Fibroblast of mammary gland (primary cell): ENCODE measurements around the gene CYP4F22.
"Not testable (repeated sequence)": the region's sequence is repeated elsewhere in the genome, so short reads cannot be mapped to it uniquely, and the experiment has no call there.

ENCODE experiments used
- DNase-seq: peaks from one replicate; pipeline ENCODE4 v3.0.0-alpha.2; 2010; ENCODE audit warnings: low read depth
- H3K4me3 ChIP-seq: 2 replicates; pipeline ENCODE4 v1.5.1; 2011; ENCODE audit warnings: low read depth, mild to moderate bottlenecking, low read length, moderate library complexity; ENCODE audit not compliant: control insufficient read depth
- TF ChIP-seq, protein P1 (sequence below): conservative IDR thresholded peaks from 2 replicates; pipeline ENCODE4 v1.5.1; 2011; ENCODE audit warnings: low read depth, low read length, inconsistent platforms; ENCODE audit not compliant: control insufficient read depth, insufficient read depth

CYP4F22 gene

DNA sequence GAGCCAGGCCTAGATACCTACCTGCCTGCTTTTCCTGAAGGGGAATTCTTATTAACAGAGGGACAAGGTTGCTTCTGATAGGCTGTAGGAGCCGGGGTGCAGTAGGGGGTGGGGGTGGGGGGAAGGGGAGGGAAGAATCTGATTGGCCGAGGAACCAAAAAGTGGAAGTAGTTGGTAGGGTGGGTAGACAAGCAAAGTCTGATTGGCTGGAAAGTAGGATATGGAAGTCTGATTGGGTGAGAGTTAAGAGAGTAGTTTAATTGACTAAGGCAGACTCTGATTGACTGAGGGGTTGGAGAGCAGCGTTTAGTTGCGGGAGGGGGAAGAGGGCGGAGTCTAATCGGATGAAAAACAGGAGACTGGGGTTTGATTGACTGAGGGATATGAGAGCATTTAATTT, 9.4 kb upstream of the CYP4F22 start:
- DNase-seq, result no peak
- no peak overlapping the region for H3K4me3 ChIP-seq
- TF ChIP-seq, protein P1, sequence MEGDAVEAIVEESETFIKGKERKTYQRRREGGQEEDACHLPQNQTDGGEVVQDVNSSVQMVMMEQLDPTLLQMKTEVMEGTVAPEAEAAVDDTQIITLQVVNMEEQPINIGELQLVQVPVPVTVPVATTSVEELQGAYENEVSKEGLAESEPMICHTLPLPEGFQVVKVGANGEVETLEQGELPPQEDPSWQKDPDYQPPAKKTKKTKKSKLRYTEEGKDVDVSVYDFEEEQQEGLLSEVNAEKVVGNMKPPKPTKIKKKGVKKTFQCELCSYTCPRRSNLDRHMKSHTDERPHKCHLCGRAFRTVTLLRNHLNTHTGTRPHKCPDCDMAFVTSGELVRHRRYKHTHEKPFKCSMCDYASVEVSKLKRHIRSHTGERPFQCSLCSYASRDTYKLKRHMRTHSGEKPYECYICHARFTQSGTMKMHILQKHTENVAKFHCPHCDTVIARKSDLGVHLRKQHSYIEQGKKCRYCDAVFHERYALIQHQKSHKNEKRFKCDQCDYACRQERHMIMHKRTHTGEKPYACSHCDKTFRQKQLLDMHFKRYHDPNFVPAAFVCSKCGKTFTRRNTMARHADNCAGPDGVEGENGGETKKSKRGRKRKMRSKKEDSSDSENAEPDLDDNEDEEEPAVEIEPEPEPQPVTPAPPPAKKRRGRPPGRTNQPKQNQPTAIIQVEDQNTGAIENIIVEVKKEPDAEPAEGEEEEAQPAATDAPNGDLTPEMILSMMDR, result no peak

DNA sequence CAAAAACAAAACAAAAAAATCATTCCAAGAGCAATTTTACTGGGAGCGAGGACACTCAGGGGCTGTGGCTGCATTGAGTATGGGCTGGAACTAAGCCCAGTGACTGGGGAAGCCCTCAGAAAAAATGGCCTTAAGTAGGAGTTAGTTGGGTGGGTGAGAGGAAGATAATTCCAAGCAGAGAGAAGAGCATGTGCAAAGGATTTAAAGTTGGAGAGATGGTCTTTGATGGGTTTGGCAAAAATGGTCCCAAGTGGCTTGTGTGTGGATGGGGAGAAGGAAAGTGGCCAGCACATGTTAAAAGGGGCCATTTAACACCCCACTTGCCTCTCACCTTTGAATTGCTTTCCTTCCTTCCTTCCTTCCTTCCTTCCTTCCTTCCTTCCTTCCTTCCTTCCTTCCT, 6.7 kb upstream of the CYP4F22 start:
- no peak overlapping the region for H3K4me3 ChIP-seq
- TF ChIP-seq, protein P1, result no peak
- DNase-seq, result no peak

DNA sequence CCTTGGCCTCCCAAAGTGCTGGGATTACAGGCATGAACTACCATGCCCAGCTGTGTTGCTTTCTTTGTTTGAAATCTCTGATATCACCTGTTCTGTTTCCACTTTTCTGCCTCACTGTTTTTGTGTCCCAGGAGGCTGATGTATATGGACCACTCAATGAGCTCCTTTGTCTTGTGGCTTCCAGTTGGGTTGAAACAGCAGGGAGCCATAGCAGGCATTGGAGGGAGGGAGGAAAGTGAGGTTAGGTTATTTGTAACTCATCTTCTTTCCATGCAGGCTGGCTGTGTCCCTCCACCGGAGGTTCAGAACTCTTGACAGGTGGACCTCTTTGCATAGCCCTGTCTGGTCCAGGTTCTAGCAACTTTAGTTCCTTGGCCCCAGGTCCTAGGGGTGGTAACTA, 6.1 kb upstream of the CYP4F22 start:
- H3K4me3 ChIP-seq, result no peak overlapping the region
- no peak for DNase-seq
- TF ChIP-seq, protein P1, result no peak

GRCh38 chr19:15506074-15506571, 2.2 kb upstream of the CYP4F22 start:
- TF ChIP-seq, protein P1, result no peak
- DNase-seq, result no peak
- H3K4me3 ChIP-seq, result no peak overlapping the region

GRCh38 chr19:15507068-15508034, 974 bp upstream of the CYP4F22 start:
- H3K4me3 ChIP-seq, result no peak overlapping the region
- DNase-seq, result no peak
- TF ChIP-seq, protein P1, result no peak

GRCh38 chr19:15511671-15512424, 3.5 kb downstream of the CYP4F22 start:
- DNase-seq, result no peak
- TF ChIP-seq, protein P1, result no peak
- H3K4me3 ChIP-seq, result no peak overlapping the region

DNA sequence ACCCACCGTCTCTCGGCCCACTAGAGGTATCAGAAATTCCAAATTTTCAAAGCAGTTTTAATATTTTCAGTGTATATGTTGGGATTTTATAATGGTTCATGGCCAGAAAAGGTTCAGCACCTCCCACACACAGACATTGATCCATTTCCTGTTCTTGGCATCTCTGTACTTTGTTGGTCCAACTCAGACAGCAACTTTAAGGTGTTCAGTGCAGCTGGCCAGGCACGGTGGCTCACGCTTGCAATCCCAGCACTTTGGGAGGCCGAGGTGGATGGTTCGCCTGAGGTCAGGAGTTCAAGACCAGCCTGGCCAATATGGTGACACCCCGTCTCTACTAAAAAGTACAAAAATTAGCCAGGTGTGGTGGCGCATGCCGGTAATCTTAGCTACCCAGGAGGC, 6.9 kb downstream of the CYP4F22 start:
- not testable (repeated sequence) for DNase-seq, H3K4me3 ChIP-seq
